H1 (cell line): ENCODE data around the gene NABP1. TPM values are rescaled to one million over a fixed set of nuclear protein-coding genes. Genes with fewer than 3 reads are reported as not detected.

ENCODE experiments used
- BRCA1 ChIP-seq: IDR thresholded peaks from 2 replicates; pipeline ENCODE4 v1.6.1; 2012; ENCODE audit warnings: low read depth, low read length, improper control_type of control experiment
- CREB1 ChIP-seq: IDR thresholded peaks from 2 replicates; pipeline ENCODE4 v1.6.1; 2012; ENCODE audit warnings: inconsistent platforms
- NANOG ChIP-seq: IDR thresholded peaks from 2 replicates; pipeline ENCODE4 v1.6.1; 2011; ENCODE audit warnings: low read length, low read depth, mild to moderate bottlenecking, inconsistent platforms; ENCODE audit not compliant: insufficient read depth, poor library complexity, severe bottlenecking
- SIRT6 ChIP-seq: IDR thresholded peaks from one replicate; pipeline ENCODE4 v1.7.1; 2012; ENCODE audit warnings: low read length, inconsistent platforms
- SRF ChIP-seq: IDR thresholded peaks from 2 replicates; pipeline ENCODE4 v1.6.1; 2011; ENCODE audit warnings: mild to moderate bottlenecking, low read depth, low read length, moderate library complexity
- YY1 ChIP-seq: IDR thresholded peaks from 2 replicates; pipeline ENCODE4 v1.6.1; 2011; ENCODE audit warnings: low read depth, mild to moderate bottlenecking, low read length
- polyA plus RNA-seq, 7 experiments: library from polyadenylated mRNA; depleted of rRNA in 3 of 7; stranded (reverse) in 5 of 7; unstranded in 2 of 7; fragments of >200 nt in 5 of 7; fragments of 200-250 nt in 2 of 7; gene quantifications; 1 replicate in 5 of 7; 2 replicates in 1 of 7; 4 replicates in 1 of 7; pipeline versions ENCODE4 v1.2.1 to v1.2.3, GENCODE V29; 2011 to 2013; ENCODE audit warnings: missing spikeins in 2 of 7, mixed read lengths in 2 of 7
- total RNA-seq: library from RNA; stranded (reverse); fragmentation: NEBNext Ultra II Directional; extraction: Animal tissue kit (Norgen Biotek cat#: 25700); gene quantifications from 2 replicates; pipeline ENCODE4 v1.2.1, GENCODE V29; 2021

The NABP1 gene
- total and polyA plus RNA-seq, 2 of the 8 experiments (the other 6 are each of a cell fraction or from before 2014, with no cell fraction given) = 0.63 to 4.8 TPM

GRCh38 chr2:191682126-191682525 is 4.2 kb downstream of the NABP1 start (continued):
- TF ChIP-seq SIRT6 = no peak
- TF ChIP-seq CREB1 = no peak
- no peak for TF ChIP-seq YY1
- no peak for TF ChIP-seq BRCA1
- no peak for TF ChIP-seq NANOG
- TF ChIP-seq SRF = no peak
